Amniotic stem cell (primary cell): ENCODE results near the gene ACVR1B.

Source experiments
- DNase-seq: peaks from one replicate; lab custom pipeline; 2025; lab: John Stamatoyannopoulos, UW

ACVR1B gene

DNA sequence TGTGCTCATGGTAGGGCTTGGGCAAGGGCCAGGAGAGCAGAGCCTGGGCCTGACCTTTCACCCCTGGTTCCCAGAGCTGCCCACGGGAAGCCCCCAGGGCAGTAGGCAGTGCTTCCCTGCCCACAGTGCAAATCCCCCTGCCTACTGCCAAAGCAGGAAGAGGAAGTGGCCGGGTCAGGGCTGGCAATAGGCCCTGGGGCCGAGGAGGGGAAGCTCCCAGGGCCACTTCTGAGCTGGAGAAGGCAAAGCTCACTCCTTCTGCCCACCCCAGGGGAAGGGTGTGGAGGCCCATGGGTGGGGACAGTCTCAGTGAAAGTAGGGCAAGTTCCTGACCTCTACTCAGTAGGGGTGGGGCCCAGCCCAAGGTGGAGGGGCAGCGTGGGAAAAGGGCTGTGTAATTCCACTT is 94.3 kb downstream of the ACVR1B start:
- DNase-seq = no peak
